GM18861 (cell line): ENCODE measurements around the gene BCAS3.

Source experiments
- ATAC-seq: cut with Tn5 transposase; IDR thresholded peaks from one replicate; pipeline ENCODE4 v1.9.1; 2021; ENCODE audit not compliant: unreplicated experiment

The BCAS3 gene

GRCh38 chr17:61410141-61411010 lies 732.7 kb downstream of the BCAS3 start:
- ATAC-seq = no peak

DNA sequence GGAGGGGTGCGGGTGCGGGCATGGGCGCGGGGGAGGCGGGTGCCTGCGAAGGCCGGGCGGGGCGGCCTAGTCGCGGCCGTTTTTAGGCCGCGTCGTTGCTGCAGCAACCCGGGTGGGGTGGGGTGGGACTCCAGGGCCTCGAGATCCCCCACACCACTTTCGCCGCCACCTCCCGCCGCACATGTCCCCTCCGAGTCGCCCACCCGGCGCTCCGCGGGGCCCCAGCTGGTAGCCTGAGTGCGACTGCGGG lies 733.3 kb downstream of the BCAS3 start:
- ATAC-seq = no peak

- ATAC-seq = no peak
Measured at GRCh38 chr17:61411261-61412142, 733.9 kb downstream of the BCAS3 start.

- ATAC-seq = no peak
Measured at GRCh38 chr17:61412143-61412859, 734.6 kb downstream of the BCAS3 start.

DNA sequence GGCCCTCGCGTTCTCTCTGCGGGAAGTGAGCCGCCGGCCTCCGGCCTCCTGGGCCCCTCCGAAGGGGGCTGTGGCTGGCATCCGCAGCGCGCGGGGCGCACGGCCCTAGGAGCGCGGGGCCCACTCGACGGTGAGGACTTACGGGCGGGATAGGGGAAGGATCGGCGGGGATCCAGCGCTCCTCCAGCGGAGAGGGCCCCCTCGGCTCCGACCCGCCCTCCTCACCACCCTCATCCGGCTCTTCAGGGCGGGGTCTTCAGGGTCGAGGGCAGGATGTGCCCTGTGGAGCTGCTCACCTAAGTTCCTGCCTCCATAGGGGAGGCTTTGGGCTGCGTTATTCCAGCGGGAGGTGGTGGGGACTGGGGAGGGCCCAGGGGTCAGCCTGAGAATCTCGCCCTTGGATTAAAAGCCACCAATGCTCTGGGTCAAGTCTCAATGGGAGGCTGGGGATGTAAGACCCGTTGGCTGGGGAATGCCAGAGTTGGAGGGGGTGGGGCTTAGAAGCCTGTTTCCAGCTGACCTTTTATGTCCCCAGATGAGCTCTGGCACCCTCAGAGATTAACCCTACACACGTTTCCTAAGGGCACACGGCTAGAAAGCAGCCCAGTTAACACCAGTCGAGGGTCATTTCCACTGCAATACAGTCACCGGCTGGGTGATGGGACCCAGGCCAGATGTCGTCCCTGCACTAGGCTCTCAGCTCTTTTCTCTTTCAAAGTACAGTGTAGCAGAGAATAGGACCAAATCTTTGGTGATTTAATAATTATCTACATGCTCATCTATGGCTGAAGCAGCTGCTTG lies 735.4 kb downstream of the BCAS3 start:
- no peak for ATAC-seq

DNA sequence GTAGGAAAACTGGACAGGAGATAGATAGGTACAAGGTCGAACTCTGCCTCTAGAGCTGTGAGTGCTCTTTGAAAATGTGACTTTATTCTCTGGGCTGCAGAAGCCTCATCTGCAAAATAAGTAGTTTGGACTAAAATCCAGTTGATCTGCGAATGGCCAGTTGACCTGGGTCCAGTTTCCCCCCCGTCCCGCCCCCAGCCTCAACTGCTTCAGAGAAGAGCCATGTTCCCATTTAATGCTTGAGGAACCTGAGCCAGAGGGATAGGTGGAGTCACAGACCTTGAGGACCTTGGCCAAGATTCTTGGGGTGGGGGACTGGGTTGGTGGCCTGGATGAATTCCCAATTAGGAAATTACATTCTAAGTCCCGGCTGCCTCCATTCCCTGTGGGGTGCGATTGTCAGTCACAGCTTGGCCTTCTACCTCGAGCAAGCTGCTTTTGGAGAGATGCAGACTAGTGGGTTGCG lies 736.0 kb downstream of the BCAS3 start:
- ATAC-seq = no peak

- ATAC-seq = no peak
Measured at GRCh38 chr17:61414141-61414935, 736.7 kb downstream of the BCAS3 start.

GRCh38 chr17:61414936-61415251 lies 737.2 kb downstream of the BCAS3 start:
- no peak for ATAC-seq

- ATAC-seq = no peak
Measured at GRCh38 chr17:61415374-61416210, 737.9 kb downstream of the BCAS3 start.

DNA sequence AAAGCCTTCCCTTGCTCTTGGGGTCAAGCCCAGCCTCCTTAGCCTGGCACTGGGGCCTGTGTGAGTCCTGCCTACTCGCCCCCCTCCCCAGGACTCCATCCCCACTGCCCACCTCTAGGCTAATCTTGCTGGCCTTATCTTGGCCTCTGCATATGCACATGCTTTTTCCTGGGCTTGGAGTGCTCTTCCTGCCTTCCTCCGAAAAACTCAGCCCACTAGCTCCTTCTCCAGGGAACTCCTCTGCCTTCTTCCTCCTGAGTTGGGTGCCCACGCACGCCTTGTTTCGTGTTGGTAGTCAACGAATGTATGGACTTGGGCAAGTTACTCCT lies 738.5 kb downstream of the BCAS3 start:
- no peak for ATAC-seq

DNA sequence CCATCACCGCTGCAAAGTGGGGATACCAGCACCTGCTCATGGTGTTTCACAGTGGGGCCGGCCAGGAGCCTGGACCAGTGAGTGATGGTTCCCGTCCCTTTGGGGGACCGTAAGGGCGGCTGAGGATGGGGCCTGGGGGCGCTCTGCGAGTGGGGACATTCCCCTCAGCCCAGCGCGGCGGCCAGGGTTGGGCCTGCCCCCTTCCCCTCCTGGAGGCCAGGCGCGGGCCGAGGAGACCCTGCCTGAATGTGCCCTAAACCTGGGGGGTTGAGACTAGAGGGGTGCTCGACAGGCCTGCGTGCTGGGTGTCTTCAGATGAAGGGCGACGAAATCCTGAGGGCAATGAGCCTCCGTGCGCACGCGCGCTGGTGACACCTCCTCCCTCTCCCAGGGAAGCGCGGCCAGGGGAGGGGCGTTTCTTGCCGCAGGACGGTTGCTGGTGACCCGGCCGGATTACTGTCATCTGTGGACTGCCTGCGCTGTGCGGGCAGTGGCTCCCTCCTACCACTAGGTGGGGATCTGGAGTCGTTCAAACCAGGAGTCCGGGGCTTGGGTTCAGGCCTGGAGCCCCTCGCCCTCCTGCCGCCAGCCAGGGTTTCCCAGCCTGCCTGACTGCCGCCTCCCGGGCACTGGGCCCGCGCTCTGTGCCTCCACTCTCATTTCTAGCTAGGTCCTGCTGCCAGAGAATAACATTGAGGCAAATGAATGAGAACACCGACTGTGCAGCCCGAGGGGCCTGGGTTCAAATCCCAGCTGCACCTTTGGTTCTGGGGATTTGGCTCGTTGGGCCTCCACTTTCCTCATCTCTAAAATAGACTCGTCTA lies 739.1 kb downstream of the BCAS3 start:
- ATAC-seq = no peak

DNA sequence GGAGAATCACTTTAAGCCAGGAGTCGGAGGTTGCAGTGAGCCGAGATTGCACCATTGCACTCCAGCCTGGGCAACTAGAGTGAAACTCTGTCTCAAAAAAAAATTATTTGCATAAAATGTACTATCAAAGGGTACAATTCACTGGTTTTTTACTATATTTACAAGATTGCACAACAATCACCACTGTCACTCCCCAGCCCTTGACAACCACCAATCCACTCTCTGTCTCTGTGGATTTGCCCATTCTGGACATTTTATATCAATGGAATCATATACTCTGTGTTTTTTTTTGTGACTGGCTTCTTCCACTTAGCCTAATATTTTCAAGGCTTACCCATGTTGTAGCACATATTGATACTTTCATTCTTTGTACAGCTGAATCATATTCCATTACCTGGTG lies 740.8 kb downstream of the BCAS3 start:
- ATAC-seq = no peak

- no peak for ATAC-seq
Measured at GRCh38 chr17:61419496-61420046, 741.9 kb downstream of the BCAS3 start.

- ATAC-seq = no peak
Measured at GRCh38 chr17:61420052-61420451, 742.4 kb downstream of the BCAS3 start.

- no peak for ATAC-seq
Measured at GRCh38 chr17:61420745-61421398, 743.2 kb downstream of the BCAS3 start.

GRCh38 chr17:61421460-61421859 lies 743.8 kb downstream of the BCAS3 start:
- ATAC-seq = no peak

- ATAC-seq = no peak
Measured at GRCh38 chr17:61422116-61422799, 744.6 kb downstream of the BCAS3 start.
